ENCODE data around the gene GJB2.

- TF ChIP-seq POLR2A (IDR thresholded peaks at IDR 0.05): no peak
- no peak for TF ChIP-seq CTCF (IDR thresholded peaks at IDR 0.05)
- no peak for TF ChIP-seq POLR2AphosphoS5 (IDR thresholded peaks at IDR 0.05)
Measured at GRCh38 chr13:20192158-20192835, 441 bp downstream of the GJB2 start.

All from prostate gland (tissue), 2 donors.